GM13976 (cell line): ENCODE measurements around the gene H6PD.

Experiments
- DNase-seq: peaks from one replicate; pipeline ENCODE4 v3.0.0; 2012; ENCODE audit warnings: low spot score
- in situ Hi-C: fragments of 300-500 bp; cut with MboI; formaldehyde crosslinking; loops from one replicate; pipeline ENCODE4 v1.12.0; 2022; ENCODE audit warnings: low sequenced_read_pairs, mixed read lengths, inconsistent platforms; ENCODE audit not compliant: unreplicated experiment
- TF ChIP-seq, protein P1 (sequence below): IDR thresholded peaks from 2 replicates; pipeline ENCODE4 v1.5.1; 2012; ENCODE audit warnings: borderline replicate concordance, mild to moderate bottlenecking; ENCODE audit not compliant: insufficient read depth; ENCODE audit errors: extremely low read depth, missing control alignments, control extremely low read depth

The H6PD gene

DNA sequence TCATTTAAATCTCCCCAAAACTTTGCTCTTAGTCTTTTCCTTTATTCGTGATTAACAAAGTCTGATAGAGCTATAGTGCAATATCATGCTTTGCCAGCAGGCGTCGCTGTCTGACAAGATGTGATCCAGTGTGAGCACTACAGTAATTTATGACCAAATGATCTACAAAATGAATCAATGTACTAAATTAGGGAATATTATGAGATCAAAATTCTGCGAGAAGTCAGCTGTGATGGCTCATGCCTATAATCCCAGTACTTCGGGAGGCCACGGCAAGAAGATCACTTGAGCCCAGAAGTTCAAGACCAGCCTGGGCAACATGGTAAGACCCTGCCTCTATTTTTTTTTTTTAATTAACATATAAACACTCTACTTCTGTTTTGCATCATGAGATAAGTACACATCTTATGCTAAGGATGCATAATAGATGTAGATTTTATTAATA, 54.5 kb downstream of the H6PD start:
- TF ChIP-seq, protein P1, sequence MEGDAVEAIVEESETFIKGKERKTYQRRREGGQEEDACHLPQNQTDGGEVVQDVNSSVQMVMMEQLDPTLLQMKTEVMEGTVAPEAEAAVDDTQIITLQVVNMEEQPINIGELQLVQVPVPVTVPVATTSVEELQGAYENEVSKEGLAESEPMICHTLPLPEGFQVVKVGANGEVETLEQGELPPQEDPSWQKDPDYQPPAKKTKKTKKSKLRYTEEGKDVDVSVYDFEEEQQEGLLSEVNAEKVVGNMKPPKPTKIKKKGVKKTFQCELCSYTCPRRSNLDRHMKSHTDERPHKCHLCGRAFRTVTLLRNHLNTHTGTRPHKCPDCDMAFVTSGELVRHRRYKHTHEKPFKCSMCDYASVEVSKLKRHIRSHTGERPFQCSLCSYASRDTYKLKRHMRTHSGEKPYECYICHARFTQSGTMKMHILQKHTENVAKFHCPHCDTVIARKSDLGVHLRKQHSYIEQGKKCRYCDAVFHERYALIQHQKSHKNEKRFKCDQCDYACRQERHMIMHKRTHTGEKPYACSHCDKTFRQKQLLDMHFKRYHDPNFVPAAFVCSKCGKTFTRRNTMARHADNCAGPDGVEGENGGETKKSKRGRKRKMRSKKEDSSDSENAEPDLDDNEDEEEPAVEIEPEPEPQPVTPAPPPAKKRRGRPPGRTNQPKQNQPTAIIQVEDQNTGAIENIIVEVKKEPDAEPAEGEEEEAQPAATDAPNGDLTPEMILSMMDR, result peak; percentile 91
- DNase-seq, result no peak
- in situ Hi-C loops, result loop anchor here (10.0 kb wide), 2 partner anchors 166 to 196 kb away; no protein-coding TSS in a partner anchor

DNA sequence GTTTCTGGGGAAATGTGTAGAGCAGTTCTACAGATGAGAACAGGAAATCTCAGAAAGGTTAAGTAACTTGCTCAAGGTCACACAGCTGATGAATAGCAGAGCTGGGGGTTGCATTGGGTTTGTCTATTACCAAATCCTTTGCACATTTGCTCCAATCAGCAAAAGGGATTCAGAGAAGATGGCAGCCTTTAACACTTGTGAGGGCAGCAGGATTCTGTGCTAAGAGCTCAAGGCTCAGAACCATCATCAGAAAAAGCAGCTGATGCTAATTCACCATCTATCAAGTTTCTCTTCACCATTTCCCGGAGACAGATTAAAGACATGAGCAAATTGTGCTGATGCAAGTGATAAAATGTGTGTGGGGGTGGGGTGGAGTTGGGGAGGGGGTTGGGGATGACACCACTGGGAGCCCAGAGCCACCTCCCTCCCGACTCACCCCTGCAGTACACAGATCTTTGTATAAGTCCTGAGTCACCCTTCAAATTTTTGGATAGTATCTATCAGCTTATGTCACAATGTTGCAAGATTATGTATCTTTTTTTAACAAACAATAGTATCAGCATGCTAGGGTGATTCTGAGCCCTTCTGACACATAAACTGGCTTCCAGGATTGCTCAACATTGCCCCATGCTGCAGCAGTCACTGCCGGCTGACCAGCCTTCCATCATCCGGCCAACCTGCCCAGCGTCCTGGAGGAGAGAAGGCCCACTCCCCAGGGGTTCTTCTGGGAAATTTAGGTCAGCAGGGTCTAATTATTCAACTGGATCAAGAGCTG, 55.3 kb downstream of the H6PD start:
- no peak for DNase-seq
- TF ChIP-seq, protein P1, result no peak
- in situ Hi-C loops, result loop anchor here (10.0 kb wide), 2 partner anchors 165 to 195 kb away; no protein-coding TSS in a partner anchor

DNA sequence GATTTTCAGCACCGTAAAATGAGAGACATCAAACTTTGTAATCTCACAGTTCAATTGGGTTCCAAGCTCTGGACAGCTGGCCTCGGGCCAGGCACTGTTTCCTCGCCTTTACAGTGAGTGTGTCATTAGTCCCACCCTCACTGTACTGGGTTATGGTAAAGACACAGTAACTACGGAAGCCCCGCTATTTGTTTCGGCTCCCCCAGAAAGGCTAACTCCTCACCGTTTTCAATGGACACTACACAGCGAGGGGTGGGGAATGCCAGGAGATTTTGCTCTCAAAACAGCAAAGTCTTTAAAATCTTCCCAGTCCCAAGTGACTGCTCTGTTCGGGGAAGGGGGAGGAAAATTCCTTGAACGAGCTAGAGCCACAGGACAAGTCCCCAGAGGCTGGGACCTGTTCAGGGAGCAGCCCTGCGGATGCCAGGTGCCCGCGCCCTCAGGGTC, 57.4 kb downstream of the H6PD start:
- in situ Hi-C loops, result no loop called here
- TF ChIP-seq, protein P1, result no peak
- no peak for DNase-seq

DNA sequence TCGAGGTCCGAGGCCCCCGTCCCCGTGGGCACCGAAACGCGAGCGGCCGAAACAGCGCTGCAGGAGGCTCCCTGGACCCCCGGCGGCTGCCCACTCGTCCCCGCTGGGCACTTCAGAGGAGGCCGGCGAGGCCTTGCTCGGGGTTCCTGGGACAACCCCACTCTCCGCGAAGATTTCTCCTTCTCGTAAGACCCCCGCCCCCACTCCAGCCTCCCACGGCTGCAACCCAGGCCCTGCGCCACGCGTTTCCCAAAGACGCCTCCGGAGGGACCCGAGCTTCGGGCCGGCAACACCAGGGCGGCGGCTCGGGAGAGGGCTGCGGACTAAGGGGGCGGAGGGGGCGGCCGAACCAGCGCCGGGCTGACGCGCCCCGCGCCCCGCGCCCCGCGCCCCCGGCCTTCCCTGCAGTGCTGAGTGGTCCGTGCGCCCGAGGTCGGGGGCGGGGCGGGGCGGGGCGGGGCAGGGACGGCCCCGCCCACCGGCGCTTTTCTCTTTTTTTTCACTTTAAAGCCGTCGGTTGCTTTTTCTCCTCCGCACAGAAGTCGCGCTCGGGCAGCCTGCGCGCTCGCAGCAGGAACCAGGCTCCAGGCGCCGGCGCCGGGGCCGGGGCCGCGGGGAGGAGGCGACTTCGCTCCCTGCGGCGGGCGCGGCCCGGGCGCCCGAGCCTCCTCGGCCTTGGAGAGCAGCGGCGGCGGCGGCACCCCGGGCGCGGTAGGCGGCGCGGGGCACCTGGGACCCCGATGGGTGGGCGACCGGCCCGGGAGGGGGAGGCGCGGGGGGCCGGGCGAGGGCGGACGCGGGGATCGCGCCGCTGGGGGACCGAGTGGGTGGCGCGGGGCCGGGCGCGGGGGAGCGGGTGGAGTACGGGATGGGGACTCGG, 58.0 kb downstream of the H6PD start, which contains the start of gene SPSB1:
Gene SPSB1 (plus strand): TSS at position 534 of the 880 bp plus-strand sequence. CDS start 62,998 bp downstream, outside the sequence.
- peak; percentile 83 for DNase-seq
- TF ChIP-seq, protein P1, result no peak
- in situ Hi-C loops, result no loop called here

DNA sequence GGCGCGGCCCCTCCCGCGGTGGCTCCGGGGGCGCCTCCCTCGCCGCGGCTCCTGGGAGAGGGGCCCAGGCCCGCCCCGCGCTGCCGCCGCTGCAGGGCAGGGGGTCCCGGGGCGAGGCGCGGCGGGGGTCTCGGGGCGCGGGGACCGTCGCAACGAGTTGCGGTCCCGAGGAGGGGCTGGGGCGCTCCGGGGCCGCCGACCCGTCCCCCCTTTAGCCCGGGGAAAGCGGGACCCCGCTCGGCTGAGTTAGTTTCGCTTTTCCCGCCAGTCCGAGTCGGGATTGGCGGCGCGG, 58.6 kb downstream of the H6PD start:
- in situ Hi-C loops, result no loop called here
- TF ChIP-seq, protein P1, result no peak
- no peak for DNase-seq
